GM12878 (cell line): Measurements from ENCODE around the gene BEST3. TPM values are rescaled to one million over a fixed set of nuclear protein-coding genes. Genes with fewer than 3 reads are reported as not detected.

ENCODE experiments used
- ATAC-seq: fragments of 200-7000 bp; cut with Tn5 transposase; 3 replicates; pipeline ENCODE4 v1.9.1; 2020; ENCODE audit warnings: mild to moderate bottlenecking, moderate library complexity
- BruUV-seq: library from RNA; stranded (reverse); fragments of 400-500 nt; replicated peaks from 2 replicates; lab custom pipeline; 2021; lab: Mats Ljungman, UMichigan
- CTCF ChIA-PET: fragments of 300-600 bp; sonication (Branson Sonifier 250); formaldehyde crosslinking; extraction: SDS; loops from one replicate; lab custom pipeline; 2021; ENCODE audit warnings: inconsistent platforms; lab: Yijun Ruan, JAX
- POLR2A ChIA-PET: fragments of 350-600 bp; formaldehyde crosslinking; extraction: SDS; loops from one replicate; lab custom pipeline; 2021; ENCODE audit warnings: inconsistent platforms; lab: Charles Lee
- RAD21 ChIA-PET: fragments of 300-600 bp; sonication (Branson Sonifier 250); formaldehyde crosslinking; loops from one replicate; lab custom pipeline; 2023; ENCODE audit warnings: antibody characterized with exemption; ENCODE audit not compliant: unreplicated experiment; lab: Charles Lee
- SMC1A ChIA-PET: fragments of 300-600 bp; sonication (Branson Sonifier 250); formaldehyde crosslinking; loops from one replicate; lab custom pipeline; 2023; ENCODE audit not compliant: unreplicated experiment, uncharacterized antibody; lab: Charles Lee
- DNase-seq: peaks from one replicate; pipeline ENCODE4 v3.0.0-alpha.2; 2011; ENCODE audit warnings: low read depth, low spot score
- FAIRE-seq: peaks from 3 replicates; lab custom pipeline; 2011; peaks lifted over from hg19 to GRCh38; lab: Jason Lieb, UNC
- H2AFZ ChIP-seq: 2 replicates; pipeline ENCODE4 v1.6.0; 2011; ENCODE audit warnings: low read depth, low read length, control low read depth; ENCODE audit not compliant: control insufficient read depth
- H3K27ac ChIP-seq: 2 replicates; pipeline ENCODE4 v1.5.1; 2011; ENCODE audit warnings: control low read depth; ENCODE audit not compliant: control insufficient read depth, insufficient read depth
- H3K27me3 ChIP-seq, 2 experiments: replicated peaks in 1 of 2; 2 replicates each; pipeline versions ENCODE4 v1.6.0 to v1.6.1; 2011; ENCODE audit warnings: low read length in 1 of 2; ENCODE audit not compliant: control insufficient read depth in 2 of 2, insufficient read depth in 2 of 2
- H3K36me3 ChIP-seq, 2 experiments: 2 replicates each; pipeline ENCODE4 v1.5.1; 2011; ENCODE audit warnings: low read length in 1 of 2; ENCODE audit not compliant: control insufficient read depth in 2 of 2, insufficient read depth in 2 of 2
- H3K4me1 ChIP-seq: 2 replicates; pipeline ENCODE4 v1.6.1; 2011; ENCODE audit warnings: mild to moderate bottlenecking, low read length, moderate library complexity, mixed read lengths; ENCODE audit not compliant: control insufficient read depth, insufficient read depth
- H3K4me2 ChIP-seq: 2 replicates; pipeline ENCODE4 v1.6.0; 2011; ENCODE audit warnings: control low read depth; ENCODE audit not compliant: control insufficient read depth, insufficient read depth
- H3K4me3 ChIP-seq: fragments of 200-600 bp; sonication (generic); 2 replicates; pipeline ENCODE4 v1.5.1; 2016
- H3K79me2 ChIP-seq: 2 replicates; pipeline ENCODE4 v1.6.0; 2011; ENCODE audit warnings: low read length; ENCODE audit not compliant: control insufficient read depth, insufficient read depth
- H3K9ac ChIP-seq: 2 replicates; pipeline ENCODE4 v1.8.0; 2011; ENCODE audit warnings: low read length, control low read depth, mixed read lengths; ENCODE audit not compliant: control insufficient read depth, insufficient read depth
- H3K9me3 ChIP-seq: replicated peaks from 3 replicates; pipeline ENCODE4 v1.5.1; 2011; ENCODE audit warnings: mild to moderate bottlenecking, low read length; ENCODE audit not compliant: control insufficient read depth, insufficient read depth
- H4K20me1 ChIP-seq: 2 replicates; pipeline ENCODE4 v1.6.0; 2011; ENCODE audit not compliant: control insufficient read depth, insufficient read depth
- BMI1 ChIP-seq: fragments of 450-650 bp; IDR thresholded peaks from 2 replicates; pipeline ENCODE4 v1.6.1; 2016; ENCODE audit warnings: mild to moderate bottlenecking, moderate library complexity, borderline replicate concordance
- CHD1 ChIP-seq: IDR thresholded peaks from 2 replicates; pipeline ENCODE4 v1.6.1; 2012; ENCODE audit warnings: low read depth, low read length, improper control_type of control experiment
- KDM1A ChIP-seq: fragments of 200-600 bp; sonication (generic); IDR thresholded peaks from 2 replicates; pipeline ENCODE4 v1.6.1; 2016; ENCODE audit warnings: borderline replicate concordance
- LARP7 ChIP-seq: fragments of 450-650 bp; IDR thresholded peaks from 2 replicates; pipeline ENCODE4 v1.6.1; 2017; ENCODE audit warnings: mild to moderate bottlenecking
- MAX ChIP-seq: IDR thresholded peaks from 2 replicates; pipeline ENCODE4 v1.6.1; 2012; ENCODE audit warnings: low read depth, low read length, improper control_type of control experiment
- MXI1 ChIP-seq: fragments of 150-350 bp; IDR thresholded peaks from 2 replicates; pipeline ENCODE4 v1.6.1; 2011; ENCODE audit warnings: low read depth, mild to moderate bottlenecking, inconsistent platforms, low read length, improper control_type of control experiment
- PAX8 ChIP-seq: fragments of 450-650 bp; IDR thresholded peaks from 2 replicates; pipeline ENCODE4 v1.6.1; 2017; ENCODE audit warnings: mild to moderate bottlenecking, moderate library complexity
- POLR2A ChIP-seq: IDR thresholded peaks from 2 replicates; pipeline ENCODE4 v1.6.1; 2011; ENCODE audit warnings: low read depth, mild to moderate bottlenecking, low read length
- TARDBP ChIP-seq: IDR thresholded peaks from 2 replicates; pipeline ENCODE4 v1.6.1; 2016; ENCODE audit warnings: borderline replicate concordance
- TCF3 ChIP-seq: IDR thresholded peaks from 2 replicates; pipeline ENCODE4 v1.6.1; 2012; ENCODE audit warnings: low read depth, mild to moderate bottlenecking, low read length, borderline replicate concordance; ENCODE audit not compliant: insufficient read depth
- USF2 ChIP-seq: IDR thresholded peaks from 2 replicates; pipeline ENCODE4 v1.6.1; 2011; ENCODE audit warnings: low read depth, low read length, improper control_type of control experiment, borderline replicate concordance
- ZBTB11 ChIP-seq: fragments of 450-650 bp; formaldehyde crosslinking; IDR thresholded peaks from 2 replicates; pipeline ENCODE4 v1.5.0; 2022; ENCODE audit warnings: mild to moderate bottlenecking, missing genetic modification characterization
- ZBTB40 ChIP-seq: fragments of 450-650 bp; IDR thresholded peaks from 2 replicates; pipeline ENCODE4 v1.6.1; 2016; ENCODE audit warnings: mild to moderate bottlenecking, moderate library complexity, borderline replicate concordance
- whole genome bisulfite sequencing: methylation state at CpG from one replicate; pipeline ENCODE4 v1.1.6; 2016; ENCODE audit warnings: low lambda C conversion rate; ENCODE audit not compliant: insufficient replicate concordance, insufficient coverage; ENCODE audit errors: missing lambda C conversion rate; 5-methylcytosine and 5-hydroxymethylcytosine counted together
- in situ Hi-C: fragments of 300-500 bp; cut with MboI; formaldehyde crosslinking; loops from 9 replicates; pipeline ENCODE4 v1.14.3; 2018; ENCODE audit warnings: mixed read lengths
- intact Hi-C: fragments of 100-400 bp; cut with micrococcal nuclease; formaldehyde crosslinking; loops from one replicate; pipeline ENCODE4 v1.14.2; 2022; ENCODE audit not compliant: unreplicated experiment
- polyA plus RNA-seq, 11 experiments: library from polyadenylated mRNA; depleted of rRNA in 4 of 11; unstranded in 6 of 11; stranded (reverse) in 5 of 11; fragments of >200 nt; fragmentation: Nextera tagmentation in 4 of 11; fragmentation: Illumina TruSeq in 1 of 11; extraction: Ambion mirVana in 4 of 11; extraction: Trizol in 1 of 11; gene quantifications; 1 replicate in 1 of 11; 2 replicates in 10 of 11; pipeline versions ENCODE4 v1.2.1 to v1.2.3, GENCODE V29; 2011 to 2016; ENCODE audit warnings: inconsistent platforms in 2 of 11, missing spikeins in 2 of 11, low read depth in 1 of 11
- total RNA-seq, 4 experiments: library from RNA; depleted of rRNA in 3 of 4; stranded (reverse); fragments of >200 nt in 3 of 4; fragmentation: Illumina TruSeq in 1 of 4; extraction: Trizol in 1 of 4; gene quantifications; 2 replicates each; pipeline versions ENCODE4 v1.2.1 to v1.2.3, GENCODE V29; 2013 to 2021

The BEST3 gene
- total and polyA plus RNA-seq, 10 of the 15 experiments (the other 5 are each of a cell fraction or from before 2014, with no cell fraction given) = not detected

- no TSS peak for BruUV-seq
- Histone ChIP-seq H3K36me3 (no peaks in the 10 kb centered on the region), H3K27me3 (no peaks in the 10 kb centered on the region; a peak in 1 of 4 replicates), H3K9me3 (no peaks in the 10 kb centered on the region), H3K27ac (no peak overlapping the region), H3K4me1 (no peaks in the 10 kb centered on the region), H2AFZ (no peak overlapping the region), H4K20me1 (no peaks in the 10 kb centered on the region), H3K9ac (no peak overlapping the region), H3K79me2 (no peaks in the 10 kb centered on the region), H3K4me3 (no peak overlapping the region), H3K4me2 (no peak overlapping the region)
- in situ Hi-C loops (no loop called here), intact Hi-C loops (no loop called here)
- SMC1A ChIA-PET = interaction anchor here (1.3 kb wide), 1 partner anchor 10 kb away, joined by 4 read pairs; no protein-coding TSS in a partner anchor
- WGBS = 9% methylated on average over 2 of the region's 2 CpGs
- POLR2A ChIA-PET = no interaction called here
- FAIRE-seq (no peak), ATAC-seq (no peak), DNase-seq (no peak)
- CTCF ChIA-PET = interaction anchor here (0.7 to 2.5 kb wide), 3 partner anchors 10 to 158 kb away, joined by 3 to 7 read pairs (median 7); no protein-coding TSS in a partner anchor
- RAD21 ChIA-PET = no interaction called here
- no peak for TF ChIP-seq MAX
- no peak for TF ChIP-seq LARP7
- TF ChIP-seq BMI1 = no peak
- no peak for TF ChIP-seq TCF3
- no peak for TF ChIP-seq TARDBP
- no peak for TF ChIP-seq POLR2A
- TF ChIP-seq PAX8 = no peak
- no peak for TF ChIP-seq ZBTB11 (CRISPR knock-in tag)
- no peak for TF ChIP-seq ZBTB40
- TF ChIP-seq KDM1A = no peak
- no peak for TF ChIP-seq MXI1
- no peak for TF ChIP-seq CHD1
- TF ChIP-seq USF2 = no peak
Observed at GRCh38 chr12:69672195-69672594, 26.9 kb downstream of the BEST3 start.
